HG03520 (cell line): ENCODE results near the gene ANKRD36.
"Not testable (repeated sequence)": the region's sequence is repeated elsewhere in the genome, so short reads cannot be mapped to it uniquely, and the experiment has no call there.

Experiments
- ATAC-seq: cut with Tn5 transposase; IDR thresholded peaks from one replicate; pipeline ENCODE4 v1.9.1; 2021; ENCODE audit warnings: mild to moderate bottlenecking, moderate library complexity; ENCODE audit not compliant: unreplicated experiment

The ANKRD36 gene

DNA sequence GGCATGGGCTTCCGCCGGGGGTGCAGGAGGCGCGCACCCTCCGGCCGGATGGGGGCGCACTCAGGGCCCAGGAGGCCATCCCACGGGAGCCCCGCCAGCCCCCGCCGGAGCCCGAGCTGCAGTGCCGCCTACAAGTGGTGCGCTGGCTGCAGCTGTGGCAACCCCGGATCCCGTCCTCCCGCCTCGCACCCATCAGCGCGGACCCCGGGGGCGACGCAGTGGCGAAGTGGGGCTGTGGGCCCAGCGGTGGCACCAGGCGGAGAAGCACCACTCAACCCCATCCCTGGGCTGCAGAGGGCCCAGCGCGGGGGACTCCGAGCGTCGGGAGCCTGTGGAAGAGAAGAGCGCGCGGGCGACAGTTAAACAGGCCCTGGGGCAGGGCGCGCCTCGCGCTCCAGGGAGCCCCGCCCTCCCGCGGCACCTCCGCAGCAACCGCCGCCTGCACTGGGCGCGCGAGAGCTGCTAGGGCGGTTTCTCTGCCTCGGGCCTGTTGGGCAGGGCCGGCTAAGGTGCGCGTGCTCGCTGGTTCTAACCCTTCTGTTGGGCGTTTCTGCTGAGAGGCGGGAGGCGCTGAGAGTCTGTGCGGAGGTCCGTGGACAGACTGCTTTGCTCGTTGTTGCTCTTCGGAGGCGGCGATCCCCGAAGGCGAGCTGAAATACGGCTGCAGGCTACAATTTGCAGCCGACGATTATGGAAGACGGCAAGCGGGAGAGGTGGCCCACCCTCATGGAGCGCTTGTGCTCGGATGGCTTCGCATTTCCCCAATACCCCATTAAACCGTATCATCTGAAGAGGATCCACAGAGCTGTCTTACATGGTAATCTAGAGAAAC, at the start of gene ANKRD36:
Gene ANKRD36, plus strand, starts transcription at position 104 of the 832 bp plus-strand sequence. Its CDS starts 587 bp downstream, at position 691.
- peak; percentile 90 for ATAC-seq

DNA sequence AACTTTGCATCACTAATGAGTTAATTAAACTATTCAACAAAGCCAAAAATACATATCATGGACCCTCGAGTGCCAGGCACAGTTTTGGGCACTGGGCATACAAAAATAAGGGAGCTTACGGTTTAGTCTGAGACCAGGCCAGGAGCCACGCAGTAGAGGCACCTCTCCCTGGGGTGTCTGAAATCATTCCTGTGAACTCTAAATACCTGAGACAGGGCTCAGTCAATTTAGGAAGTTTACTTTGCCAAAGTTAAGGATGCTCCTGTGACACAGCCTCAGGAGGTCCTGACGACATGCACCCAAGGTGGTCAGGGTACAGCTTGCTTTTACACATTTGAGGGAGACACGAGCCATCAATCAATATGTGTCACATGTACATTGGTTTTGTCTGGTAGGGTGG, 46.9 kb upstream of the ANKRD36 start:
- not testable (repeated sequence) for ATAC-seq

DNA sequence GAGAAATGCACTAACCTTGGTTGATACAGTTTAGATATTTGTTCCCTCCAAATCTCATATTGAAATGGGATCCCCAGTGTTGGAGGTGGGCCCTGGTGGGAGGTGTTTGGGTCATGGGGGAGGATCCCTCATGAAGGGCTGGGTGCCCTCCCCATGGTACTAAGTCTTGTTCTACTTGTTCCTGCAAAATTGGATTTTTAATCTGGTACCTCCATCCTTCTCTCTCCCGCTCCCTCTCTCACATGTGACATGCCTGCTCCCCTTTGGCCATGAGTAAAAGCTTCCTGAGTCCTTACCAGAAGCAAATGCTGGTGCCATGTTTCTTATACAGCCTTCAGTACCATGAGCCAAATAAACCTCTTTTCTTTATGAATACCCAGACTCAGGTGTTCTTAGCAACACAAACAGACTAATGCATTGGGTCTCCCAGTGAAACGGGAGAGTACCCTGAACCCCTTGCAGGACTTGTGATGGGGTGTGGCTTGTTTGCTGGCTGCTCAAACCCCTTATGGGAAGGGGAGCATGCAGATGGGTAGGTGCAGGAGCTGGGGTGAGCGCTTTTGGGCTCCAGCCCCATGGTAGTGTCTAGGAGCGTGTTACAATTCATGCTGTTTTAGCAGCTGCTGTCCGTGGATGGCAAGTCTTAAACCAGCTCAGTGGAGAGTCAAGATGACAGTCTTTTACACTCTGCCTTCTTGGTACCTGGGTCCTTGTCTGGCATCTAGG, 45.5 kb upstream of the ANKRD36 start:
- ATAC-seq = no peak

DNA sequence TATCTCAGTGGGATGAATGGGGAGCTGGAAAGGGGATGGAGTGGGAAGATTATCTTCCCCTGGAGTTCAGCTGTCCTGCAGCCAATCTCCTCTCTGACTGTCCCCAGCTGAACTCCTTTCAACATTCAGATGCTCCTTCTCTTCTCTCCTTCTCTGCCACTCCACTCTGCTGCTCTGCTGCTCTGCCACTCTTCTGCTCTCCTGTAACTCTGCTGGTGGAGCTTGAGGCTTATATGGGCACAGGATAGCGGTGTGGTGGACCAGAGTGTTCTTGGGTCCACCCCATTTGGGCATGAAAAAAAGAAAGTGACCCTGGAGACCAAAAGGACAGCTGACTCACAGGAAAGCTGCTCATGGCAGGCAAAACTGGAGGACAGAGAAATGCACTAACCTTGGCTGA, 44.9 kb upstream of the ANKRD36 start:
- no peak for ATAC-seq

DNA sequence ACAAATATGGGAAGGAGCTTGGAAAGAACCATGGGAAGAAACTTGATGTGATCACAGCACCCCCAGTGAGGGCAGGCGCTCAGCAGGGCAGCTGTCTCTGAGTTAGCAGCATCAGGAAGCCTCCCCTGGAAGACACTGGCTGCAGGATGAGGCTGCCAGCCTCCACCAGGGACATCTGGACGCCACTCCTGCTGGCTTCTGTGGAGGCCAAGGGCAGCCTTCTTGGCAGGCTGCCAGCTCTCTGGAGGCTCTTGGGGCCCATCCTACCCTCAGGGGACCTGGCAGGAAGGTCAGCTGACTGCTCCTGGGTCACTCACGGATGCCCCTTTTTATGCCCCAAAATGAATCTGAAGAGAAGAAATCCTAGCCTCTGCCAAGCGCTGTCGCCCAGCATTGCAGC, 44.2 kb upstream of the ANKRD36 start:
- ATAC-seq = not testable (repeated sequence)

DNA sequence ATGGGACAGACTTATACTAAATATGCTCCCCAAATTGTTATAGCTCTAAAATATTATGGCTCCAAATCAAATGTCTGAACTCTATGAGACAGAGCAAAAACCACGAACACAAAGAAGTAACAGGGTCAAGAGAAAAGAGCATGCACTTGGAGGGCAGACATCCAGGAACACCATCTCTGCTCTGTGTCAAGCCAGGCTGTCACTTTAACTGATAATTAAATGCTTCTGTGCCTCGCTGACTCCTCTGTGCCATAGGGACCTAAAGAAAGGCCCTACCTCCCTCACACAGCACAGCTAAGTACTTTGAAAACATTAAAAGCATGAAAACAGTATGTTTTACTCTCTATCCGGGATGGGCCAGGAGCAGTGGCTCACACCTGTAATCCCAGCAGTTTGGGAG, 42.0 kb upstream of the ANKRD36 start:
- not testable (repeated sequence) for ATAC-seq

DNA sequence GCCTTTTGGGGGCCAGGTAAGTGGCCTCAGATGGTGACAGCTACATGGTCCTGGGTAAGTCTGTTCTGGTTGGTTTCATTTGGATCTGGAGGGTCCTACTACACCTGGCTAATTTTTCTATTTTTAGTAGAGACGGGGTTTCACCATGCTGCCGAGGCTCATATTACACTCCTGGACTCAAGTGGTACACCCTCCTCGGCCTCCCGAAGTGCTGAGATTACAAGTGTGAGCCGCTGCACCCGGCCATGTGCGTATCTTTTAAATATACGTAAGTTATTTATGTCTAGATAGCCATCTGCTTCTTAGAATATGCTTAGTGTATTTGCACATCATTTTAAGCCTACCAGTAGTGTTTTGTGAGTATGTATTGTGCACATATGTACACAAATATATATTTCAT, 35.7 kb upstream of the ANKRD36 start:
- not testable (repeated sequence) for ATAC-seq

DNA sequence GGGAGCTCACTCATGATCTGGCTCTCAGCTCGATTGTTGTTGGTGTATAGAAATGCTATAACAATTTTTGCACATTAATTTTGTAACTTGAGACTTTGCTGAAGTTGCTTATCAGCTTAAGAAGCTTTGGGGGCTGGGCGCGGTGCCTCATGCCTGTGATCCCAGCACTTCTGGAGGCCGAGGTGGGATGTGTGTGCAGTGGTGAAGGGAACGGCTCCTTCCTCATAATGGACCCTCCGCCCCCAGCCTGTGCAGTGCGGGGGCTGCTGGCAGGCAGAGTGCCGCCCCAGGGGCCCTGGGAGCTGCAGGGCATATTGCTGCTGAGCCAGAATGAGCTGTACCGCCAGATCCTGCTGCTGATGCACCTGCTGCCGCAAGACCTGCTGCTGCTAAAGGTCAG, 32.1 kb upstream of the ANKRD36 start:
- not testable (repeated sequence) for ATAC-seq

DNA sequence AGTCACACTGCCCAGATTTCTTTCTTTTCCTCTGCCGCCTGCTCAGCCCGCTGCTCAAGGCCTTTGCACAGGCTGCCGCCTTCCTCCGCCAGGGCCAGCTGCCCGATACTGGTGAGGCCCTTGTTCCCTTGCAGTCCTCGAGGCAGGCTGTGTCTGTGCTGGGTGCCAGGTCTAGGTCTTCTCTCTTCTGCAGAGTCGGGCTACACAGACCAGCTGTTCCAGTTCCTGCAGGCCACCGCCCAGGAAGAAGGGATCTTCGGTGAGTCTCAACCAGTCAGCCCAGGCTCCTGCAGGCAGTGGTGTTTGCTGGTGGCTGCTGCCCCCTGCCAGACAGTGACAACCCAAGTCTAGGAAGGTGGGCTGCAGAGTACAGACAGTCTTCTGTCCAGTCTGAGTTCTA, 30.7 kb upstream of the ANKRD36 start:
- not testable (repeated sequence) for ATAC-seq

DNA sequence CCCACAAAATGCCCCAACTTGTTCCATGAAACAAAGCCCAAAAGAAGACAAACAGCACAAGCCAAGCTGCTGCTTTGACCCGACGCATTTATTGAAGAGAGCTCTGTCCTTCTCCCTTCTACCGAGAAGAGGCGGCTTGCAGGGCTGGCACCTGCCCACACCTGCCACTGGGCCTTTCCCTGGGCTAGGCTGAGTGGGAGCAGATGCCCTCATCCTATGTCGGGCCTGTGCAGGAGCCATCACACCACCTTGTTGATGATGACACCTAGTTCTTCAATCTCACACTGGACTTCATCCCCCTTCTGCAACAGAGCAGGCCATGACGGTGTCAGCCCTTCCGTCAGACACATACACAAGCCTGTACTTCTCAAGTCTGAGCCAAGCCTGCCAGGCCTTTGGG, 29.4 kb upstream of the ANKRD36 start:
- ATAC-seq = not testable (repeated sequence)

DNA sequence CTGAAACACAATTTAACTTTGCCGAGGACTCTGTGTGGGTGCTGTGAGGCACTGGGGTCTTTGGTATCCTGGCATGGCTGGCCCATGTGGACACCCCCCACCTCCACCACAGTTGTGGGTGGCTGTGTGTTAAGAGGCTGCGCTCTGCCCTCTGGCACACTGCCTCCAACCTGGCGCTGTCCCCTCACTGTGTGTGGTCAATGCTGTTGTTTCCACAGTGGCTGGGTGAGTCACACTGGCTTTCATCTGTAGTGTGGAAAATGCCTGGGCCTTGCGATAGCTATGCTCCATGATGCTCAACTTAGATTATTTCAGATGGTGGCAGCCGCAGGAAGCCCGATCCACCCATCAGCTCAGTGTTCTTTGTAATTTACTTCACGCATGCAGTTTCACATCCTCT, 27.9 kb upstream of the ANKRD36 start:
- ATAC-seq = not testable (repeated sequence)

DNA sequence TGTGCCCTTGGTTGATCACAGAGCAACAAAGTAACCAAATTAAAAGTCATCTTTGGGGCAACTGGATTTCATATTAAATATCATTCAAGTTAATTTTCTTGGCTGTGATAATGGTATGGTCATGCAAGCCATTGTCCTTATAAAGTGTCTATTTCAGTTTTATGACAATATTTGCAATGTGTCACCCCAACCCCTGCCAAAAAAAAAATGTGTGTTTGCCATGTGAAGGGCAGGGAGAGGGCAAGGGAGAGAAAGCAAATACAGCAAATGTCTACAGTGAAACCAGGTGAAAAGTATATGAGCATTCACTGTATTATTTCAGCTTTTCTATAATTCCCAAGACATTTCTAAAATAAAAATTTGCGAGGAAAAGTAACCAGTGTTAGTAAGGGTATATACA, 24.2 kb upstream of the ANKRD36 start:
- not testable (repeated sequence) for ATAC-seq

DNA sequence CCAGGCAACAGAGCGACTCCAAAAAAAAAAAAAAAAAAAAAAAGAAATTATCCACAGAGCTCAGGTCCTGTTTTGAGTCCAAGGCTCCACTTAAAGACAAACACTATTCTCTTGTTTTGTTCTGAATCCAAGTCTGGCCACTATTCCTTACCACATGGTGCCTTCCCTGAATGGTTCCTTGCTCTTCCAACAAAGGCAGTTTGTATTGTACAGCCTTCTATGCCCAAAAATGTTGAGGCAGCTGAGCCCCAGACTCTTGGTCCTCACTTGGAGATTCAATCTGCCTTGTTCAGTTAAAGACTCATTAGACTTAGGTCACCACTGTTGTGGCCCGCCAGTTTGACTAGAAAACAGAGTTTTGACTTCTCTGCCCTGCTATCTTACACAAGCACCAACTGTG, 20.0 kb upstream of the ANKRD36 start:
- ATAC-seq = not testable (repeated sequence)

DNA sequence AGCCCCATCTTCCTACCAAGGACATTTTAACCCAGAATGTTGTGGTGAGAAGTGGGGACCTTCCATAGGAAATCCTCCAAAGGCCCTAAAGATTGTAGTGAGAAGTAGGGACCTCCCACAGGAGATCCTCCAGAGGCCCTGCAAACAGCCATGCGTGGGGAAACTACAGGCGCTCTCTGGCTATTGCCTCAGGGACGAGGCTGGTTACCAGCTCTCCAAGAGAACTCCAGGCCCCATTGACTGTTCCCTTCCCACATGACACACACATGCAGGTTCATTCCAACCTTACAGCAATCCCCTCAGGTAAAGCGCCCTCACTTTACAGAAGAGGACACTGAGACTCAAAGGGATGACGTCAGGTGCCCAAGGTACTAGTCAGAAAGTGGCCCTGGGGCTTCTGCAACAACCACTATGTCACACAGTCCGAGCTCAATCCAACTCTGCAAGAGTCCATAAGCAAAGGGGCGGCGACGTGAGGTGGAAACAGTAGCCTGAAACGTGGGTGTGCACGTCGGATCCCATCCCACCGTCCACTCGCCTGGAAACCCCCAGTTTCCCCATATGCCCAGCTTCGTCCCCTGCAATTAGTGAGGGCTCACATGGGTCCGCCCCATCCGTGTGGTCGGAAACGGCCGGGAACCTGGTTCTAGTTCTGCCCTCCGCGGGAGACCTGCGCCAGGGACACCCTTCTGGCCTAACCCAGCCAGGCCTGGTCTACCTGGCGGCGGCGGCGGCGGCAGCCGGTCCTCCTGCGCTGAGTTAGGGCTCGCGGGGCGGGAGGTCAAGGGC, 18.8 kb upstream of the ANKRD36 start:
- ATAC-seq = not testable (repeated sequence)

DNA sequence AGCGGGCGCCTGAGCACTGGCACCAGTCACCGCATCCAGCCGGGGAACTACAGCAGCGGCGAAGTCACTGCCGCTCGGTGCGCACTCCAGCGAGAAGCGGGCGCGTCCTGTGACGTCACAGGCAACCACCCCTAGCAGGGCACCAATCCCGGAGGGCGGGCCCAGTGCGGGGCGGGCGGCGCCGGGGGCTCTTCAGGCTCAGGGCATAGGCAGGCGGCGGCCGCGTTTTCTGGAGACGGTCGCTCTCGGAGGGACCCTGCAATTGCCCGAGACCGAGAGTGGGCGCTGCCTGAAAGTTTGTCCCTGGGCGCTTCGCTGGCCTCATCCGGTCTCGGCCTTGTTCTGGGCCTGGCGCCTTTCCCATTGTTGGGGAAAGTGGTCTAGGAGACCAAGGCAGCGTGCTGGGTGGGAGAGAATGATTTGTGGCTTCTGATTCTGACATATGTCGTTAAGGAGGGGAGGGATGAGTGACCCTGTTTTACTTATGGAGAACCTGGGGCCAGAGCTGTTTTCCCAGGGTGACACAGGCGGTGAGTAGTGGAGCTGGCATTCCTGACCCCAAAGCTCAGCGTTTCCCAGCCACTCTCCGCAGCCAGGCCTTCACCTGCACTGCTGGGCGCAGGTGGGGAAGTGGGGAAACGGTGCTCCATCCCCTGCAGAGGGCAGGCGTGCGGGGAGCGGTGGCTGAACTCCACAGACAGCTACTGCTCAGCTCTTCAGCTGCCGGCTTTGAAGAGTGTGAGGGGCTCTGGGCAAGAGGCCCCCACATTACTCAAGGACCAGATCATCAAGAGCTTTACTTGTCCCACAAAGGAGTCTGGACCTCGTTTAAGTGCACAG, 18.0 kb upstream of the ANKRD36 start, which contains the start of gene FAHD2B:
Gene FAHD2B, minus strand, starts transcription at position 111 of the 840 bp plus-strand sequence. CDS start 3,176 bp downstream, outside the sequence.
- ATAC-seq = peak; percentile 83

DNA sequence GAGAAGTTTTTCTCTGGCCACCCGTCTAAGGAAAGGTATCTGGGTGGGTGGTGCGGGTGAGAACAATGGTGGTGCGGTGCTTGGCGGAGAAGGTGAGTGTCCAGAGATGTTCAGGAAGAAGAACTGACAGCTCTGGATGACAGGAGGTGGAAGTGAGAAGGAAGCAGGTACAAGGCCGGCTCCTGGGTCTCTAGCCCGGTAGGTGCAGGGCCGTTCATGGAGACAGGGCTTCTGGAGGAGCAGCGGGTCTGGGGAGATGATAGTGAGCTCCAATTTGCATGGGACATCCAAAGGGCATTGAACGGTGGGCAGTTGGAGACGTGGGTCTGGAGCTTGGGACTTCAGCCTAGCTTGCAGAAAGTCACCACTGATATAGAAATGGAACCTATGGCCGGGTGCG, 17.3 kb upstream of the ANKRD36 start:
- ATAC-seq = no peak

DNA sequence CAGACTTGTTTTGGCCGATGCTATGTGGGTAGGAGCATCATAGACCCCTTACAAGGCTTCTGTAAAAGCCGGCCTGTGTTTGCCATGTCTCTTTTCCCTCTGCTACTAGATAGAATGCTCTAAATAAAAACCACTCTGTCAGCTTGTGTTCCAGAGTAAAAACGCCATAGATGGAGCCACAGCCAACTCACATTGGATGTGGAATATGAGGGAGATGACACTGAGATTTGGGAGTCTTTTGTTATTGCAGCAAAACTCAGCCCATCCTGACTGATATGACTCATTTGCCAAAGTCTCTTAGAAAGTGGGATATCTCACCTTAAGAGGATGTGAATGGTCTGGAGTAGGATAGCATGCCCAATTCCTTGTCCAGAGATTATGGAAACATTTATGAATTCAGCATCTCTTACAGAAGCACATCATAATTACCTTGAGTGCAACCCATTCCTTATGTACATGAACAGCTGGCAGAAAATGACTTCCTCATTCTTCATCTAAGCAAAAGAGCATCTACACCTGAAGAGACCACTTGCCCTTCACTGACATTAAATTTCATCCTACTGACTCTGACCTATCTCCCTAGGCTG, 14.1 kb upstream of the ANKRD36 start:
- ATAC-seq = not testable (repeated sequence)

DNA sequence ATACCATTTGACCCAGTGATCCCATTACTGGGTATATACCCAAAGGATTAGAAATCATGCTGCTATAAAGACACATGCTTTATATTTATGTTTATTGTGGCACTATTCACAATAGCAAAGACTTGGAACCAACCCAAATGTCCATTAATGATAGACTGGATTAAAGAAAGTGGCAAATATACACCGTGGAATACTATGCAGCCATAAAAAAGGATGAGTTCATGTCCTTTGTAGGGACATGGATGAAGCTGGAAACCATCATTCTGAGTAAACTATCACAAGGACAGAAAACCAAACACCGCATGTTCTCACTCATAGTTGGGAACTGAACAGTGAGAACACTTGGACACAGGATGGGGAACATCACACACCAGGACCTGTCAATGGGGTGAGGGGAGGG, 6.1 kb upstream of the ANKRD36 start:
- not testable (repeated sequence) for ATAC-seq

DNA sequence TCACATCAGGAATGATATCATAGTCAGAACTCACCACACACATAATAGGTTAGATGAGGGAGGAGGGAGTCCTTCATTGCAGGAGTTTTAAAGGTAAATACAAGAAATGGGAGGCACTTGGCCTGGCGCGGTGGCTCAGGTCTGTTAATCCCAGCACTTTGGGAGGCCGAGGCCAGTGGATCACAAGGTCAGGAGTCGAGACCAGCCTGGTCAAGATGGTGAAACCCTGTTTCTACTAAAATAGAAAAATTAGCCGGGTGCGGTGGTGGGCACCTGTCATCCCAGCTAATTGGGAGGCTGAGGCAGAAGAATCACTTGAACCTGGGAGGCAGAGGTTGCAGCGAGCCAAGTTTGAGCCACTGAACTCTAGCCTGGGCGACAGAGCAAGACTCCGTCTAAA, 1.7 kb upstream of the ANKRD36 start:
- not testable (repeated sequence) for ATAC-seq
